HT-29 (cell line): Measurements from ENCODE around the gene EWSR1. TPM values are rescaled to one million over a fixed set of nuclear protein-coding genes. Genes with fewer than 3 reads are reported as not detected.

Experiments
- DNase-seq: peaks from one replicate; pipeline ENCODE4 v3.0.0-alpha.2; 2015; ENCODE audit warnings: low spot score
- total RNA-seq: library from RNA; depleted of rRNA; stranded (reverse); fragments of >200 nt; shearing (Covaris generic); gene quantifications from 2 replicates; pipeline ENCODE4 v1.2.3, GENCODE V29; 2014

The EWSR1 gene
- total RNA-seq, 1 experiment from 2014 or later, result 372 TPM

- DNase-seq, result peak; percentile 83
Observed at GRCh38 chr22:29306175-29306834, 38.2 kb downstream of the EWSR1 start, which contains the start of gene GAS2L1. Gene GAS2L1 (plus strand): TSS chr22:29306650. CDS start chr22:29308106, 1,456 bp downstream.

GRCh38 chr22:29306835-29307595, 38.9 kb downstream of the EWSR1 start:
- peak; percentile 84 for DNase-seq

- no peak for DNase-seq
Observed at GRCh38 chr22:29307596-29308147, 39.6 kb downstream of the EWSR1 start.

GRCh38 chr22:29308148-29308790, 40.2 kb downstream of the EWSR1 start:
- no peak for DNase-seq

GRCh38 chr22:29308791-29309262, 40.8 kb downstream of the EWSR1 start:
- DNase-seq, result no peak

GRCh38 chr22:29309332-29310064, 41.4 kb downstream of the EWSR1 start:
- DNase-seq, result peak; percentile 67

GRCh38 chr22:29310065-29310862, 42.2 kb downstream of the EWSR1 start:
- peak; percentile 60 for DNase-seq

- DNase-seq, result peak; percentile 99
Observed at GRCh38 chr22:29310863-29311339, 42.8 kb downstream of the EWSR1 start.

- no peak for DNase-seq
Observed at GRCh38 chr22:29311464-29312217, 43.6 kb downstream of the EWSR1 start.

GRCh38 chr22:29312218-29313125, 44.4 kb downstream of the EWSR1 start:
- DNase-seq, result no peak

- no peak for DNase-seq
Observed at GRCh38 chr22:29313126-29313575, 45.1 kb downstream of the EWSR1 start.

GRCh38 chr22:29313576-29314466, 45.8 kb downstream of the EWSR1 start:
- DNase-seq, result peak; percentile 47

- peak; percentile 25 for DNase-seq
Observed at GRCh38 chr22:29314537-29315285, 46.6 kb downstream of the EWSR1 start.

GRCh38 chr22:29315286-29316140, 47.4 kb downstream of the EWSR1 start, which contains the start of gene RASL10A:
Gene RASL10A (minus strand): TSS chr22:29315697. CDS start chr22:29315246, 451 bp downstream.
- no peak for DNase-seq

GRCh38 chr22:29316141-29316828, 48.2 kb downstream of the EWSR1 start:
- no peak for DNase-seq
